Nephron progenitor cell (in vitro differentiated cells): ENCODE measurements around the gene CBLN3.
"Not testable (repeated sequence)": the region's sequence is repeated elsewhere in the genome, so short reads cannot be mapped to it uniquely, and the experiment has no call there.

Experiments
- DNase-seq: peaks from one replicate; pipeline ENCODE4 v3.0.0; 2021
- H3K27ac Mint-ChIP-seq: 2 replicates; pipeline ENCODE4 v1.8.0; 2021; ENCODE audit warnings: mild to moderate bottlenecking, moderate library complexity, mixed read lengths
- H3K27me3 Mint-ChIP-seq: 2 replicates; pipeline ENCODE4 v1.8.0; 2021; ENCODE audit warnings: mild to moderate bottlenecking, low read depth, mixed read lengths; ENCODE audit not compliant: poor library complexity
- H3K36me3 Mint-ChIP-seq: 2 replicates; pipeline ENCODE4 v1.8.0; 2021; ENCODE audit warnings: low read depth, mixed read lengths
- H3K4me1 Mint-ChIP-seq: 2 replicates; pipeline ENCODE4 v1.8.0; 2021; ENCODE audit warnings: mixed read lengths
- H3K4me3 Mint-ChIP-seq: 2 replicates; pipeline ENCODE4 v1.8.0; 2021; ENCODE audit warnings: mild to moderate bottlenecking, moderate library complexity, mixed read lengths
- H3K9me3 Mint-ChIP-seq: 2 replicates; pipeline ENCODE4 v1.8.0; 2021; ENCODE audit warnings: mild to moderate bottlenecking, moderate library complexity, mixed read lengths
- CTCF ChIP-seq: fragments of 200-600 bp; sonication (generic); IDR thresholded peaks from 2 replicates; pipeline ENCODE4 v1.5.0; 2021; ENCODE audit warnings: antibody characterized with exemption

CBLN3 gene

GRCh38 chr14:24390701-24391468, 38.6 kb downstream of the CBLN3 start:
- H3K27me3 Mint-ChIP-seq: no peaks in the 10 kb centered on the region
- H3K36me3 Mint-ChIP-seq: no peaks in the 10 kb centered on the region
- H3K4me1 Mint-ChIP-seq: peaks cover 81% of the 10 kb centered on the region
- TF ChIP-seq CTCF: no peak
- no peaks in the 10 kb centered on the region for H3K9me3 Mint-ChIP-seq
- DNase-seq: no peak
- H3K27ac Mint-ChIP-seq: peak overlapping the region; percentile 92
- H3K4me3 Mint-ChIP-seq: no peak overlapping the region

DNA sequence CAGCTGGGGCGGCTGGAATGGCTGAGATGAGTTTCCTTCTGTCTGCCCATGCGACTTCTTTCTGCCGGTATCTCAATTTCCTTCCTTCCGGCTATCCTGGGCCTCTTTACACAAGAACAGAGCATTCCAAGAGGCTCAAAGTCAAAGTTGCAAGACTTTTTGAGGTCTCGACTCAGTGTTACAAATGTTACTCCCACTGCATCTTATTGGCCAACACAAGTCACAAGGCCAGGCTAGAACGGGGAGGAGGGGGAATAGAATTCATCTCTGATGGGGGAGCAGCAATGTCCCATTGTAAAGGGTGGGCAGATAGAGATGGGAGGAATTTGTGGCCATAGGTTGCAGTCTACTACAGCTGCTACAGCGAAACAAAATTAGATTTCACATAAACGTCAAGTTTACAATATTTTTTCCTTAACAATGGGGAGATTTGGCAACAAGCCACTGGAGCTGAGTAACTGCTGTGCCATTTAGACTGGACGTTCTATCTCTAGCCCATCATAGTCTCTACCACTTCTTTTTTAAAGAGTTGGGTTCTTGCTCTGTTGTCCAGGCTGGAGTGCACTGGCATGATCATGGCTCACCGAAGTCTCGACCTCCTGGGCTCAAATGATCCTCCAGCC, 40.1 kb downstream of the CBLN3 start:
- H3K4me1 Mint-ChIP-seq: peaks cover 78% of the 10 kb centered on the region
- peaks cover 3% of the 10 kb centered on the region for H3K27me3 Mint-ChIP-seq
- no peaks in the 10 kb centered on the region for H3K9me3 Mint-ChIP-seq
- no peaks in the 10 kb centered on the region for H3K36me3 Mint-ChIP-seq
- no peak for TF ChIP-seq CTCF
- H3K4me3 Mint-ChIP-seq: no peak overlapping the region
- no peak for DNase-seq
- H3K27ac Mint-ChIP-seq: no peak overlapping the region

- TF ChIP-seq CTCF: no peak
- Mint-ChIP-seq H3K4me1 (peaks cover 76% of the 10 kb centered on the region), H3K4me3 (no peak overlapping the region), H3K36me3 (no peaks in the 10 kb centered on the region), H3K27ac (no peak overlapping the region), H3K9me3 (no peaks in the 10 kb centered on the region), H3K27me3 (peaks cover 3% of the 10 kb centered on the region)
- DNase-seq: no peak
These were observed 40.8 kb downstream of the CBLN3 start for GRCh38 chr14:24388474-24389179.

DNA sequence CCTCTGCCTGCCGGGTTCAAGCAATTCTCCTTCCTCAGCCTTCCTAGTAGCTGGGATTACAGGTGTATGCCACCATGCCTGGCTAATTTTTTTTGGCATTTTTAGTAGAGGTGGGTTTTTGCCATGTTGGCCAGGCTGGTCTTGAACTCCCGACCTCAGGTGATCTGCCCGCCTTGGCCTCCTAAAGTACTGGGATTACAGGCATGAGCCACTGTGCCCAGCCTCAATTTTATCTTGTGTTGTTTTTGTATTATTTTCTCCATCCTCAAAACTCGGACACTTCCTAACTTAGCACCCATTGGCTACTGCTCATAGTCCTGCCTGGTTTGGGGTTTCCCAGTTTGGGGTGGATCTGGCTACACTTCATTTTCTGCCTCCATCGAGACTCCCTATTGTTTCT, 41.9 kb downstream of the CBLN3 start:
- H3K4me3 Mint-ChIP-seq, DNase-seq, H3K27me3 Mint-ChIP-seq, H3K36me3 Mint-ChIP-seq, H3K27ac Mint-ChIP-seq, H3K9me3 Mint-ChIP-seq: not testable (repeated sequence)
- H3K4me1 Mint-ChIP-seq: peaks cover 70% of the 10 kb centered on the region

DNA sequence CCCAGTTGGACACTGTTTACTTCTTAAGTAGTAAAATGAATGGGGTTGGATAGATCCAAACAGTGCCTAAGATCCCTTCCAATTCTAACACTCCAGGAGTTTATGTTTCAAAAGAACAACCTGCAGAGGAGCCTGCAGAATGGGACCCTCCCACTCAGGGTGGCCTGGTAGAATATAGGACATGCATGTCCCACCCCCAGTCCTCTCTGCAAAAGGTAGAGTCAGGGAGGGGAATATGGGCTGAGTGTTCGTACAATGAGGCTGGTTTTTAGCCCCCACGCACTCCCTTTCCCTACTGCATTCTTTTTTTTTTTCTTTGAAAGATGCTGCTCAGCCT, 42.5 kb downstream of the CBLN3 start:
- DNase-seq: no peak
- Mint-ChIP-seq H3K4me3 (peak overlapping the region; percentile 1), H3K4me1 (peaks cover 70% of the 10 kb centered on the region), H3K36me3 (no peaks in the 10 kb centered on the region), H3K9me3 (no peaks in the 10 kb centered on the region), H3K27me3 (peaks cover 3% of the 10 kb centered on the region), H3K27ac (peak overlapping the region; percentile 74)
- TF ChIP-seq CTCF: no peak

DNA sequence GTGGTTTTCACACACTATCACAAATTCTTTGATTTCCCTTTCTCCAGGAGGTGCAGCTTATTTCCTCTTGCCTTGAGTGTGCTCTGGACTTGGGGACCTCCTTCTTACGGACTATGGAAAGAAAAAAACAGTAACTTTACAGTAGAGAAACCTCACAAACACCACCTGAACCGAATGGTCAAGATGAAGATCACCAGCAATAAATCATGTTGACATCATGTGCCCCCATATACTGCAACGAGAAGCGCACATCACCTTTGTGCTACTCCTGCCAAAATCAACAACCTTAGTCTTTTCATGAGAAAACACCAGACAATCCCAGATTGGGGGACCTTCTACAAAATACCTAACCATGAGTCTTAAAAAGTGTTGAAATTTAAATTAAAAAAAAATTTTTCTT, 43.9 kb downstream of the CBLN3 start:
- TF ChIP-seq CTCF: no peak
- no peak overlapping the region for H3K4me3 Mint-ChIP-seq

More for the DNA sequence above, 43.9 kb downstream of the CBLN3 start:
- Mint-ChIP-seq H3K27ac (no peak overlapping the region), H3K36me3 (no peaks in the 10 kb centered on the region), H3K27me3 (peaks cover 3% of the 10 kb centered on the region), H3K4me1 (peaks cover 68% of the 10 kb centered on the region), H3K9me3 (no peaks in the 10 kb centered on the region)
- no peak for DNase-seq
